K562 (cell line): ENCODE results near the gene H3-3A. TPM values are rescaled to one million over a fixed set of nuclear protein-coding genes. Genes with fewer than 3 reads are reported as not detected.

Experiments used
- ATAC-seq: fragments of 200-7000 bp; cut with Tn5 transposase; 3 replicates; pipeline ENCODE4 v1.9.1; 2020; ENCODE audit warnings: moderate library complexity
- BruUV-seq: library from RNA; stranded (reverse); fragments of 400-500 nt; replicated peaks from 2 replicates; lab custom pipeline; 2021; lab: Mats Ljungman, UMichigan
- CTCF ChIA-PET: fragments of 300-600 bp; formaldehyde crosslinking; extraction: SDS; loops from one replicate; lab custom pipeline; 2021; ENCODE audit warnings: low intra/inter-chr PET ratio; lab: Yijun Ruan, JAX
- POLR2A ChIA-PET: fragments of 300-600, 350-650 bp; sonication (Branson Sonifier 250); formaldehyde crosslinking; extraction: SDS; loops from one replicate; lab custom pipeline; 2021; ENCODE audit warnings: antibody characterized with exemption, inconsistent platforms; lab: Yijun Ruan, JAX
- DNase-seq, 4 experiments: peaks; one replicate each; pipeline versions ENCODE4 v3.0.0 to v3.0.0-alpha.2; 2011 to 2018; ENCODE audit warnings: low spot score in 3 of 4, mixed read lengths in 3 of 4; ENCODE audit errors: extremely low read depth in 1 of 4
- FAIRE-seq: peaks from 2 replicates; lab custom pipeline; 2011; peaks lifted over from hg19 to GRCh38; lab: Jason Lieb, UNC
- H2AFZ ChIP-seq: 2 replicates; pipeline ENCODE4 v1.6.0; 2011; ENCODE audit warnings: low read depth, low read length, control low read depth, inconsistent platforms
- H3K27ac ChIP-seq: fragments of 200-600 bp; 3 replicates; pipeline ENCODE4 v1.8.0; 2011; ENCODE audit warnings: low read depth, mild to moderate bottlenecking, control low read depth, inconsistent platforms, low read length, moderate library complexity, mixed read lengths; ENCODE audit errors: extremely low read depth
- H3K27me3 ChIP-seq, 2 experiments: fragments of 300-600 bp in 1 of 2; 2 replicates in 1 of 2; 3 replicates in 1 of 2; pipeline versions ENCODE4 v1.6.0 to v1.8.0; 2011; ENCODE audit warnings: inconsistent platforms in 2 of 2, low read length in 2 of 2, mild to moderate bottlenecking in 1 of 2, mixed read lengths in 1 of 2, moderate library complexity in 1 of 2; ENCODE audit not compliant: control insufficient read depth in 2 of 2, insufficient read depth in 2 of 2
- H3K36me3 ChIP-seq: fragments of 300-600 bp; 3 replicates; pipeline ENCODE4 v1.8.0; 2011; ENCODE audit warnings: mild to moderate bottlenecking, low read length, inconsistent platforms; ENCODE audit not compliant: control insufficient read depth, insufficient read depth
- H3K4me1 ChIP-seq, 2 experiments: fragments of 200-600 bp in 1 of 2; replicated peaks in 1 of 2; 2 replicates in 1 of 2; 3 replicates in 1 of 2; pipeline versions ENCODE4 v1.5.1 to v1.8.0; 2011; ENCODE audit warnings: inconsistent platforms in 2 of 2, low read length in 2 of 2, mild to moderate bottlenecking in 1 of 2, mixed read lengths in 1 of 2, moderate library complexity in 1 of 2; ENCODE audit not compliant: control insufficient read depth in 2 of 2, insufficient read depth in 2 of 2
- H3K4me2 ChIP-seq: 2 replicates; pipeline ENCODE4 v1.6.1; 2011; ENCODE audit warnings: low read length, control low read depth, inconsistent platforms, mixed read lengths; ENCODE audit not compliant: insufficient read depth
- H3K4me3 ChIP-seq: fragments of 200-600 bp; sonication (generic), shearing (Covaris generic); 2 replicates; pipeline ENCODE4 v1.5.1; 2016; ENCODE audit warnings: control low read depth, inconsistent platforms
- H3K79me2 ChIP-seq: fragments of 200-600 bp; 3 replicates; pipeline ENCODE4 v1.8.0; 2011; ENCODE audit warnings: low read length, inconsistent platforms; ENCODE audit not compliant: control insufficient read depth, insufficient read depth
- H3K9ac ChIP-seq, 2 experiments: 2 replicates each; pipeline versions ENCODE4 v1.6.0 to v1.6.1; 2011; ENCODE audit warnings: low read depth in 2 of 2, low read length in 2 of 2, control low read depth in 1 of 2, inconsistent platforms in 1 of 2, mild to moderate bottlenecking in 1 of 2, mixed read lengths in 1 of 2; ENCODE audit not compliant: insufficient read depth in 1 of 2
- H3K9me1 ChIP-seq: one replicate; pipeline ENCODE4 v1.6.0; 2011; ENCODE audit warnings: inconsistent platforms, mild to moderate bottlenecking, low read length, moderate library complexity; ENCODE audit not compliant: control insufficient read depth, insufficient read depth
- H3K9me3 ChIP-seq: replicated peaks from 2 replicates; pipeline ENCODE4 v1.5.1; 2011; ENCODE audit warnings: low read depth, low read length, inconsistent platforms; ENCODE audit not compliant: control insufficient read depth, insufficient read depth
- H4K20me1 ChIP-seq: replicated peaks from 2 replicates; pipeline ENCODE4 v1.6.1; 2011; ENCODE audit warnings: low read length, inconsistent platforms, mixed read lengths; ENCODE audit not compliant: control insufficient read depth, insufficient read depth
- BRF1 ChIP-seq: IDR thresholded peaks from 3 replicates; pipeline ENCODE4 v1.6.1; 2011; ENCODE audit warnings: borderline replicate concordance, mild to moderate bottlenecking; ENCODE audit not compliant: insufficient read length; ENCODE audit errors: extremely low read depth
- PHF8 ChIP-seq: fragments of 200-600 bp; sonication (generic); IDR thresholded peaks from 2 replicates; pipeline ENCODE4 v1.6.1; 2012; ENCODE audit warnings: mixed run types, mild to moderate bottlenecking, inconsistent platforms, low read length, moderate library complexity, borderline replicate concordance
- PHTF2 ChIP-seq: fragments of 250-450 bp; sonication (Bioruptor Pico); IDR thresholded peaks from 2 replicates; pipeline ENCODE4 v1.5.0; 2021; ENCODE audit warnings: mild to moderate bottlenecking
- SAFB2 ChIP-seq: fragments of 200-400 bp; formaldehyde crosslinking; IDR thresholded peaks from 2 replicates; pipeline ENCODE4 v1.6.1; 2018; ENCODE audit warnings: borderline replicate concordance, low read length, low read depth, moderate library complexity; ENCODE audit not compliant: severe bottlenecking
- SRSF7 ChIP-seq: fragments of 200-400 bp; formaldehyde crosslinking; optimal IDR thresholded peaks from 2 replicates; pipeline ENCODE3; 2017; ENCODE audit warnings: mild to moderate bottlenecking, low read depth, low read length
- THAP12 ChIP-seq: fragments of 250-450 bp; sonication (Bioruptor Pico); IDR thresholded peaks from 2 replicates; pipeline ENCODE4 v1.9.0; 2021; ENCODE audit warnings: mild to moderate bottlenecking, inconsistent platforms
- TSHZ1 ChIP-seq: fragments of 250-450 bp; sonication (Bioruptor Pico); IDR thresholded peaks from 2 replicates; pipeline ENCODE4 v1.4.0; 2020; ENCODE audit warnings: mild to moderate bottlenecking, moderate library complexity
- XRCC3 ChIP-seq: fragments of 450-650 bp; IDR thresholded peaks from 2 replicates; pipeline ENCODE4 v1.6.1; 2017; ENCODE audit warnings: mild to moderate bottlenecking, moderate library complexity
- YY1 ChIP-seq, 3 experiments: IDR thresholded peaks; 2 replicates each; pipeline ENCODE4 v1.6.1; 2011; ENCODE audit warnings: low read length in 2 of 3, mild to moderate bottlenecking in 2 of 3, moderate library complexity in 2 of 3, borderline replicate concordance in 1 of 3, control low read depth in 1 of 3, low read depth in 1 of 3; ENCODE audit not compliant: insufficient read depth in 3 of 3, insufficient replicate concordance in 2 of 3, control insufficient read depth in 1 of 3, insufficient read length in 1 of 3; ENCODE audit errors: extremely low read depth in 1 of 3
- ZNF696 ChIP-seq: fragments of 250-450 bp; sonication (Bioruptor Pico); conservative IDR thresholded peaks from 2 replicates; pipeline ENCODE4 v1.4.0; 2020; ENCODE audit warnings: mild to moderate bottlenecking, moderate library complexity
- WGBS: fragments of 100-300 bp; shearing (Covaris generic); methylation state at CpG from one replicate; pipeline ENCODE4 v1.1.6; 2016; ENCODE audit warnings: low coverage, mixed read lengths; ENCODE audit not compliant: insufficient coverage; ENCODE audit errors: missing lambda C conversion rate; 5-methylcytosine and 5-hydroxymethylcytosine counted together
- in situ Hi-C: fragments of 300-500 bp; cut with MboI; formaldehyde crosslinking; loops from 4 replicates; pipeline ENCODE4 v1.15.0; 2018; ENCODE audit warnings: inconsistent platforms, mixed read lengths
- intact Hi-C: fragments of 100-400 bp; cut with micrococcal nuclease; formaldehyde crosslinking; loops from 2 replicates; pipeline ENCODE4 v1.14.2; 2022
- polyA plus RNA-seq, 8 experiments: library from polyadenylated mRNA; depleted of rRNA in 4 of 8; stranded (reverse) in 5 of 8; unstranded in 3 of 8; fragments of >200 nt; fragmentation: Nextera tagmentation in 2 of 8; fragmentation: Illumina TruSeq in 1 of 8; extraction: Ambion mirVana in 2 of 8; extraction: Trizol in 1 of 8; gene quantifications; 2 replicates each; pipeline versions ENCODE4 v1.2.1 to v1.2.3, GENCODE V29; 2011 to 2014; ENCODE audit warnings: inconsistent platforms in 1 of 8, missing spikeins in 1 of 8
- total RNA-seq, 7 experiments: library from RNA; depleted of rRNA in 6 of 7; stranded (reverse); fragments of >200 nt in 6 of 7; fragmentation: Illumina TruSeq in 2 of 7; extraction: Trizol in 2 of 7; gene quantifications; 2 replicates each; pipeline versions ENCODE4 v1.2.1 to v1.2.3, GENCODE V29; 2011 to 2021; ENCODE audit warnings: low replicate concordance in 1 of 7

H3-3A gene
- total and polyA plus RNA-seq, 9 of the 15 experiments (the other 6 are each of a cell fraction or from before 2014, with no cell fraction given): 426 to 1,083 (median 591) TPM

GRCh38 chr1:226110249-226111097 is 48.0 kb downstream of the H3-3A start (continued):
- TF ChIP-seq THAP12 (peak; percentile 75; the same call in 1 of the 2 replicates), ZNF696 (CRISPR knock-in tag) (no peak)
- TF ChIP-seq, all 486 proteins: peak for 92

GRCh38 chr1:226111098-226111882 is 48.8 kb downstream of the H3-3A start:
- Histone ChIP-seq H3K9me1 (peaks cover 3% of the 10 kb centered on the region), H4K20me1 (peaks cover 11% of the 10 kb centered on the region; the same call in 1 of the 2 replicates), H3K79me2 (no peaks in the 10 kb centered on the region), H2AFZ (peak overlapping the region; percentile 74), H3K9ac (peak overlapping the region; percentile 68 to 93), H3K27me3 (no peaks in the 10 kb centered on the region), H3K9me3 (no peaks in the 10 kb centered on the region), H3K4me2 (peak overlapping the region; percentile 82), H3K4me1 (peaks cover 45 to 48% of the 10 kb centered on the region in 2 experiments), H3K36me3 (no peaks in the 10 kb centered on the region), H3K4me3 (peak overlapping the region; percentile 57), H3K27ac (peak overlapping the region; percentile 85)
- ChIA-PET CTCF (no interaction called here), POLR2A (interaction anchor here (0.5 to 2.1 kb wide), 17 partner anchors 8 to 479 kb away, joined by 3 to 10 read pairs (median 3); partner anchors contain the start of genes LIN9 and SDE2)
- peak; percentile 61 to 96 (median 82) for DNase-seq
- FAIRE-seq: peak; percentile 99
- peak; percentile 79 for ATAC-seq
- intact Hi-C loops (loop anchor here (1.0 to 2.0 kb wide), 2 partner anchors 46 to 112 kb away; partner anchors contain the start of gene SDE2), in situ Hi-C loops (no loop called here)
- 2% methylated on average over 11 of the region's 11 CpGs for WGBS
- no TSS peak for BruUV-seq
- TF ChIP-seq PHTF2 (CRISPR knock-in tag): no peak
- TF ChIP-seq PHF8: no peak
- no peak for TF ChIP-seq SAFB2
- no peak for TF ChIP-seq XRCC3
- TF ChIP-seq BRF1: no peak
- TF ChIP-seq YY1 (IDR thresholded peaks at IDR 0.05; ENCODE audit: borderline replicate concordance in 1 of 3, control insufficient read depth in 1 of 3, extremely low read depth in 1 of 3, insufficient read depth in 3 of 3, insufficient read length in 1 of 3, insufficient replicate concordance in 2 of 3, low read depth in 1 of 3, low read length in 2 of 3): no peak
- TF ChIP-seq SRSF7: no peak
- TF ChIP-seq TSHZ1 (CRISPR knock-in tag): no peak
